ENCODE data around the gene WDFY2.
"Not testable (repeated sequence)": the region's sequence is repeated elsewhere in the genome, so short reads cannot be mapped to it uniquely, and the experiment has no call there.

Gene WDFY2

DNA sequence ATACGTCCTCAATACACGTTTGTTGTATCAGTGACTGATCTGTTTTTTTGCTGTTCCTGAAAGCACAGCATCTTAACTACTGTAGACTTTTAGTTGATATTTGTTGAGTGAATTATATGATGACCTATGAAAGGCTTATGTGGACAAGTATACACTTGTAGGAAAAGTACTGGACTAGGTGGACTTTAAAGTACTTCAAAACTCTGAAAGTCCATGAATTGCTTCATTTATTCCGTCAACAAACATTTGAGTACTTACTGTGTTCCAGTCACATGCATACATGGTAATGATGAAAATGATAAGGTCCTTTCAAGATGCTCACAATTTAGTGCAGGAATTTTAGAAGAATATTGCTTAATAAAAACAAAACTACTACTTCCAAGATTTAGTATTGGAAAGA lies 3.1 kb downstream of the WDFY2 start:
- no peak for DNase-seq (ENCODE audit: low read depth)
- TF ChIP-seq MYC (IDR thresholded peaks at IDR 0.05; ENCODE audit: low read depth, low read length): no peak
- no peak for TF ChIP-seq POLR2A (IDR thresholded peaks at IDR 0.05; ENCODE audit: extremely low read depth, insufficient read length)
- TF ChIP-seq, protein P1, sequence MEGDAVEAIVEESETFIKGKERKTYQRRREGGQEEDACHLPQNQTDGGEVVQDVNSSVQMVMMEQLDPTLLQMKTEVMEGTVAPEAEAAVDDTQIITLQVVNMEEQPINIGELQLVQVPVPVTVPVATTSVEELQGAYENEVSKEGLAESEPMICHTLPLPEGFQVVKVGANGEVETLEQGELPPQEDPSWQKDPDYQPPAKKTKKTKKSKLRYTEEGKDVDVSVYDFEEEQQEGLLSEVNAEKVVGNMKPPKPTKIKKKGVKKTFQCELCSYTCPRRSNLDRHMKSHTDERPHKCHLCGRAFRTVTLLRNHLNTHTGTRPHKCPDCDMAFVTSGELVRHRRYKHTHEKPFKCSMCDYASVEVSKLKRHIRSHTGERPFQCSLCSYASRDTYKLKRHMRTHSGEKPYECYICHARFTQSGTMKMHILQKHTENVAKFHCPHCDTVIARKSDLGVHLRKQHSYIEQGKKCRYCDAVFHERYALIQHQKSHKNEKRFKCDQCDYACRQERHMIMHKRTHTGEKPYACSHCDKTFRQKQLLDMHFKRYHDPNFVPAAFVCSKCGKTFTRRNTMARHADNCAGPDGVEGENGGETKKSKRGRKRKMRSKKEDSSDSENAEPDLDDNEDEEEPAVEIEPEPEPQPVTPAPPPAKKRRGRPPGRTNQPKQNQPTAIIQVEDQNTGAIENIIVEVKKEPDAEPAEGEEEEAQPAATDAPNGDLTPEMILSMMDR (IDR thresholded peaks at IDR 0.05; ENCODE audit: low read depth, low read length): no peak
- TF ChIP-seq, protein P2, sequence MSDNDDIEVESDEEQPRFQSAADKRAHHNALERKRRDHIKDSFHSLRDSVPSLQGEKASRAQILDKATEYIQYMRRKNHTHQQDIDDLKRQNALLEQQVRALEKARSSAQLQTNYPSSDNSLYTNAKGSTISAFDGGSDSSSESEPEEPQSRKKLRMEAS (IDR thresholded peaks at IDR 0.05; ENCODE audit: low read depth, low read length): no peak
- peak overlapping the region; percentile 87 for H3K4me3 ChIP-seq (ENCODE audit: low read depth, low read length)

DNA sequence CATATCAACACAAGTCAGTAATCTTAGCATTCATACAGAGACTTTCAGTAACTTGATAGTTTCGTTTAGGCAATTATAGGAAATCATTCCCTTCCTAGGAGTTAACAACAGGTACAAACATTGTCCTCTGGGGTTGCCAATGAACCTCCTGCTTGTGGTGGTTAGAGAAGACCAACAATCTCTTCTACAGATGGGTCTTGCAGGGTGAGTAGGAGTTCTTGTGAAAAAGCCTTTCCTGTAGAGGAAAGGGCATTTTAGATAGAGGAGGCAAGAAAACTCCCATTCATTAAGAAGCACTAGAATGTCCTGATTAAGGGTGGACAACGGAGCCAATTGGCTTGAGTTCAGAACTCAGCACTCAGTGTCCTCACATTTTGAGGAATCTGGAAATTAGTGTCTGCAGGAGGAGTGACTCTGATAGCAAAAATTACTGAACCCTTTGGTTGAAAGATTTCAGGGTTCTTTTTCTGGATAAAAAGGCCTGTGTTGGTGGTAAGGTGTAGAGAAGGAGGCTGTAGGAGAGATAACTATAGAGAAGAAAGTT lies 4.2 kb downstream of the WDFY2 start:
- no peak overlapping the region for H3K4me3 ChIP-seq (ENCODE audit: low read depth, low read length)
- DNase-seq (ENCODE audit: low read depth): no peak
- TF ChIP-seq, protein P1 (IDR thresholded peaks at IDR 0.05; ENCODE audit: low read depth, low read length): no peak
- TF ChIP-seq MYC (IDR thresholded peaks at IDR 0.05; ENCODE audit: low read depth, low read length) (no peak), POLR2A (IDR thresholded peaks at IDR 0.05; ENCODE audit: extremely low read depth, insufficient read length) (no peak)
- TF ChIP-seq, protein P2 (IDR thresholded peaks at IDR 0.05; ENCODE audit: low read depth, low read length): no peak

DNA sequence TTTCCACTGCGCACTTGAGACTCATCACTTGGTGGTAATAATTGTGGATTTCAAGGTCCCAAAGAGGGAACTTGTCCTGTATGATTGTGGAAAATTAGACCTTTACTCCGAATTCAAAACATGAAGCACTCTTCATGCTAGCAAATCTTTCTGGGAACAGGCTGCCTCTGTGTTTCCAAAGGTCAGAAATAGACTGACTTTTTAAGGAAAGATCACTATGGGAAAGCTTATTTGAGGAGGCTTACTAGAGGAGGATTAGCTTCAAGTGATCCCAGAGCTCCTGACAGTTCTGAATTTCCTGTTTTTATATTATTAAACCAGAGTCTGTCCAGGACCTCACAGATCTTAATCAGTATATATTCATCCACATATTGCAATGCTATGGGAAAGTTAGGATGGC lies 5.5 kb downstream of the WDFY2 start:
- TF ChIP-seq, protein P1 (IDR thresholded peaks at IDR 0.05; ENCODE audit: low read depth, low read length): no peak
- TF ChIP-seq MYC (IDR thresholded peaks at IDR 0.05; ENCODE audit: low read depth, low read length) (no peak), POLR2A (IDR thresholded peaks at IDR 0.05; ENCODE audit: extremely low read depth, insufficient read length) (no peak)
- TF ChIP-seq, protein P2 (IDR thresholded peaks at IDR 0.05; ENCODE audit: low read depth, low read length): no peak
- H3K4me3 ChIP-seq (ENCODE audit: low read depth, low read length): no peak overlapping the region
- no peak for DNase-seq (ENCODE audit: low read depth)

DNA sequence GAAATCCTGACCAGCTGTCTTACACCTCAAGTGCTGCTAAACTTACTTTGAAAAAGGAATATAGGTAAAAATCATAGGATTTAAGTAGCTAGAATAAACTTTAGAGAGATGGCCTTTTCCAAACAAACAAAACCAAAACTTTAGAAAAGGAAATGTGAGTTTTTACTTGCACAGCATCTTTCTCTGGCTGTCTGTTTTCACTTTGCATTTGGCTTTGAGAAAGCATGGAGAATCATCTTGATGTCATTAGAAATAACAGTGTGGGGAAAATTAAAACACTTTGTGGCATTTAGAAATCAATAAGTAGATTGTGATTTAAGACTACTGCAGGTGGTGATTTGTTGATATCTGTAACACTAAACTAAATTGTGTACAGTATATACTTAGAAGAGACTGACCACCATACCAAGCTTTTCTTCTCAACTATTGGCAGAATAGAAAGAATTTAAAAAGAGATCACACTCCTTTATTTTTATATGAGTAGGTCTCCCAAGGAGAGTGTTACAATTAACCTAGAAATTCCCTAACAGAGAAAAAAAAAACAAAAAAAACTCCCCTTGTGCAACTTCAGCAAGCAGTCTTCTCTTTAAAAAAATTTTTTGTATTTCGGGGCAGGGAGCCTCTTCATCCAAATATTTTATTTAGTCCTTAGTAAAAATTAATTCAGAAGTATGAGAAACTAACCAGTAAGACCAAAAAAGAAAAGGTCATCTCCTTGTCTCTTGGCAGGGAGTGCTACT lies 6.1 kb downstream of the WDFY2 start:
- TF ChIP-seq, protein P2 (IDR thresholded peaks at IDR 0.05; ENCODE audit: low read depth, low read length): no peak
- TF ChIP-seq, protein P1 (IDR thresholded peaks at IDR 0.05; ENCODE audit: low read depth, low read length): no peak
- TF ChIP-seq POLR2A (IDR thresholded peaks at IDR 0.05; ENCODE audit: extremely low read depth, insufficient read length) (no peak), MYC (IDR thresholded peaks at IDR 0.05; ENCODE audit: low read depth, low read length) (no peak)
- DNase-seq (ENCODE audit: low read depth): no peak
- H3K4me3 ChIP-seq (ENCODE audit: low read depth, low read length): no peak overlapping the region

DNA sequence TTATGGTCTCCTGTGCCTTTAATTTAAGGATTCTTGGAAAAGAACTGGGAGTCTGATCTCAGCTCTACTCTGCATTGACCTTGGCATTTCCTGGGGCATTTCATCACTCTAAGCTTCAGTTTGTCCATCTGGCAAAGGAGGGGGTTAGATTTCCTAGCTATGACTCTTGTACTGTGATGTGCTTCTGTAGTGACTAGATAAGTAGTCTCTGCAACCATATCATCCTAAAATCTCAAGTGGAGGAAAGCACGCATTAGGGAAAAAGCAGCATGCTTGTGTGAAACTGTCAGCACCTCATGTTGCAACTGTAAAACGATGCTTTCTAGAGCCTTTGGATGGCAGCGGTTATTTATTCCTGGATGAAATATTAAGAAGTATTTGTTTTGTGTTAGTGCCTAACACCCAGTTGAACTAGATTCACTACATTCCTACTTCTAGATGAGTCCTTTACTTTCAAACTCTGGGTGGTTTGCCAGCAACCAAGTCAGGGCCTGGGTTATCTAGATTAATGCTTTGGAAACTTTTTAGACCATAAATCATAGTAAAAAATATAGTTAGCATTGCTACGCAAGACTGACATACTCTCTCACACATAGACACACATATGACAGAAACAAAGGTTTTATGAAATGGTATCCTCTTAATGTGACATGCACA lies 6.8 kb downstream of the WDFY2 start:
- DNase-seq (ENCODE audit: low read depth): peak; percentile 80
- H3K4me3 ChIP-seq (ENCODE audit: low read depth, low read length): no peak overlapping the region
- TF ChIP-seq, protein P2 (IDR thresholded peaks at IDR 0.05; ENCODE audit: low read depth, low read length): peak; percentile 88
- TF ChIP-seq MYC (IDR thresholded peaks at IDR 0.05; ENCODE audit: low read depth, low read length) (no peak; the same call in 1 of the 2 replicates), POLR2A (IDR thresholded peaks at IDR 0.05; ENCODE audit: extremely low read depth, insufficient read length) (no peak)
- TF ChIP-seq, protein P1 (IDR thresholded peaks at IDR 0.05; ENCODE audit: low read depth, low read length): no peak

DNA sequence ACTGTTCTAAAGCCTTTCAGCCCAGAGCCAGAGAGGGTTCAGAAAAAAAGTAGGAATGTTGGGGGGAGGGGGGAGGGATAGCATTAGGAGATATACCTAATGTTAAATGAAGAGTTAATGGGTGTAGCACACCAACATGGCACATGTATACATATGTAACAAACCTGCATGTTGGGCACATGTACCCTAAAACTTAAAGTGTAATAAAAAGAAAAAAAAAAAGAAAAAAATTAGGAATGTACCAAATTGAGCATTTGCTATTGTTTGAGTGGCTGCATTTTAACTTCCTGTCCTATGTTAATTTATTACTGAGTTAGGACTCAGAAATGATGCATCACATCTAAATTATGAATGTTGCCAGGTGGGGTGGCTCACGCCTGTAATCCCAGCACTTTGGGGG lies 7.7 kb downstream of the WDFY2 start:
- not testable (repeated sequence) for H3K4me3 ChIP-seq (ENCODE audit: low read depth, low read length); DNase-seq (ENCODE audit: low read depth)

All from NB4 (cell line).